Stimulated activated CD4-positive, alpha-beta T cell treated with anti-CD3 and anti-CD28 coated beads, Interleukin-4, amount 100 ng/mL, for 1 hour (primary cell): Measurements from ENCODE around the gene CIRBP.

ENCODE experiments used
- DNase-seq: peaks from one replicate; pipeline ENCODE4 v3.0.0-alpha.2; 2020

CIRBP gene

DNA sequence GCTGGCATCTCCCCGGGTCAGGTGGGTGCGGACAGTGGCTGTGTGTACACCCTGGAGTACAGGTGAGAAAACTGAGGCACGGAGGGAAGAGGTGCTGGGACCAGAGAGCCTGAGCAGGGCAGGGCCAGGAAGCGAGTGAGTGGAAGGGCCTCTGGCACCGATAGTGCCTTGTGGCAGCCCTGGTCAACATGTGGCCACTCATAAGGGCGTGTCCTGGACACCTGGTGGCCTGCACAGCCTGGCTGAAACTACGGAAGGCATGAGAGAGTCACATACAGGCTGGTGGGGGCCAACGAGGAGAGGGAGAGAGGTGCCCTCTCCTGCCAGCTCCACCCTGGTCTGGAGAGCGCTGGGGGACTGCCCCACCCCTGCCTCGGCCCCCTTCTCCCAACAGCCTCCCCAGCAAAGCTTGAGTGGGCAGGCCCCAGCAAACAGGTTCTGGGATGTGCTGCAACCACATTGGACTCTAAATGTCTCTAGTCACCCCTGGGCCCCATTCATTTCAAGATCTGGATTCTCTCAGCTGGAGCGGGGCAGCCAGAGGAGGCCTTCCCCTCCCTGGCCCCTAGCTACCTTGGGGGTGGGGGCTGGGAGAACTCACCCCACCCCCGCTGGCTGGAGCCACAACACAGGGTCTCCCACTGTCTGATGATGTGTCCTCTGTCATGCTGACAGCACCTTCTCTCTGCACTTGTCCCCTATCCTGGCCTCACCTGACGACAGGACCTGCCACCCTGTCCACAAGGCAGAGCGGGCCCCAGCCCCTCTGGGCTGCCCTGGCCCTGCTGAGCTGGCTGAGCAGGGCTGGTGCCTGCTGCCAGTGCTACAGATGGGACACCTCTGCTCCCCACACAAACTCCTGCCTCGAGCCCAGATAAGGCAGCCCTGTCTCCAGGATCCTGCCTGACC is 37.1 kb upstream of the CIRBP start:
- DNase-seq = no peak

DNA sequence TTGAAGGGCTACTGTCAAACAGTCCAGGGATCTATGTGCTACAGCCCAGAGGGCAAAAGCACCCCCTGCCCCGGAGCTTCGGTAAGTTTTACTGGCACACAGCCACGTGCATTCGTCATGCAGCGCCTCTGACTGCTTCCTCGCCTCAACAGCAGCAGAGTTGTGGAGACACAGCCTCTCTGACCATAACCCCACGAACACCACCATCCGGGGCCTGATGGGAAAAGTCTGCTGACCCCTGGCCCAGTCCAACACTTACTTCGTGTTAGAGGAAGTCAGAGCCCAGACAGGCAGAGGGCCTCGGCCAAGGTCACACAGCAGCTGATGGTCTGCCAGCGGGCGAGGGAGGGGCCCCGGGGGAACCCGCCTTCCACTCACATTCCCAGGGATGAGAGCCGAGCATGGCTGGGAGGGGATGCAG is 36.5 kb upstream of the CIRBP start:
- DNase-seq = no peak

DNA sequence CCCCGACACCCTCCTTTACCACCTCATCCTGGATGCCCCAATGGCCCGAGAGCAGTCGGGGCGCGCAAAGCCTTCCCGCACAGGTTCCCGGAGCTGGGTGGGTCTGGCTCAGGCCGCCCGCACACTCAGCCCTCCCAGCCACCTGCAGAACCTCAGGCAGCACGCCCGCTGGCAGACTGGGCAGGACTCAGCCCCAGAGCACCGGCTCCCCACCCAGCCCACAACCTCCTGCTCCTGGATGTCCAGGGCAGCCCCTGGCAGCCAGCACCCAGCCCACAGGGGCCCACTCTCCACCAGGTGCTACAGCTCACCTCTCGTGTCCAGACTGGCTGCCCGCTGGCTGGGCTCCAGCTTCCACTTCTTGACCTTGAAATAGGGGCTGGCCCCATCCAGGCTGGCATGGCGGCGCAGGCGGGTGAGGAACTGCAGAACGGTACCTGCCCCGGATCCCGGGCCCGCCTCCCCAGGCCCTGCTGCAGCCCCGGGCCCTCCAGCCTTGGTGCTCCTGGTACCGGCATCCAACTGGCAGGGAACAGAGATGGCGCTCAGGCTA is 35.9 kb upstream of the CIRBP start:
- no peak for DNase-seq

DNA sequence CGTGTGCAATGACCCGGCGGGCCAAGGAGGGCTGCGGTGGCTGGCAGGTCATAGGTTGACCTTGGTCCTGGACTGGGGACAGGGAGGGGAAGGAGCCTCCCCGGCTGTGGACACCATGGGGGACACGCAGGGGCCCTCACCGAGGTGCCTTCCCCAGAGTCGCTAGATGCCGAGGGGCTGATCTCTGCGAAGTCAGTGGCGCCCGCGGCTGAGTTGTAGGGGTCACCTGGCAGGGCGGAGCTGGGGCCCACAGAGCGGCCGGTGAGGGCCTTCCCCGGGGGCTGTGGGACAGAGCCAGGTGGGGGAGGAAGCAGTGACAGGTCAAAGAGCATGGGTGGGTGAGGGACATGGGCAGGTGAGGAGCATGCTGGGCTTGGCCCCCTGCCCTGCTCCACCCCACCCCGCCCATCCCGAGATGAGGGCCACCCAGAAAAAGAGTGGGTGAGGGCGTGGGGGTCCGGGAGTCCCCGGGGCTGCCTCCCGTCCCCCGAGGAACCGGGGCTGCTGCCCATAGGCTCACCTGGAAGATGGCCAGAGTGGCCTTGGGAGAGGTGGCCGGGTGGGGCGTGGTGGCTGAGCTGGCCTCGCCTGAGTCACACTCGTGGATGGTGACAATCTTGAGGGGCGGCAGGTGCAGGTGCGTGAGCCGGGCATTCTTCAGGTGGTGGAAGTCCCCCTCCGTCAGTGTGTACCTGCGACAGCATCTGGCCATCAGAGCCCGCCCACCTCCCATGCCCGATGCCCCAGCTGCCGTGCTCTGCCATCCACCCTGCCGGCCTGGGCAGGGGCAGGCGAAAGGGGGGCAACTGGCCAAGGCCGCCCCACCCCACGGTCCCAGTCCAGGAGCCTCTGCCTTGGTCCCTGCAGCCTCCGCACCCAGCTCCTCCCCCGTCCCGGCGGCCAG is 34.8 kb upstream of the CIRBP start:
- no peak for DNase-seq

DNA sequence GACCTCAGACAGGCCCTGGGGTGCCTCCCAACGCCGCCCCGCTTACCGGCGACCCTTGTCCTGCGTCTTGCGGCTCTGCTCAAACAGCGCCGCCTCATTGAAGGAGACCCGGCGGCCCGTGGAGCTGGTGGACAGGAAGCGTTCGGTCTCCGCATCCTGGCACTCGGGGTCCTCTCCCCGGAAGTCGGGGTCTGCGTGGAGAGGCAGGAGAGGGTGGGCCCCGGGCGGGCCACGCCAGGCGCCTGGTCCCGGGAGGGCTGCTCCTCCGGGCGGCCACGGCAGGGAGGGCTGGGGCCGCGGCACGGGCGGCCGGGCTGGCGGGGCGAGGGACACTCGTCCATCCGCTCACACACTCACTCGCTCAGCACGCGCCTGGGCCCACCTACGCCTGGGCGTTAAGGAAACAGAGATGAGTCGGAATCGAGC is 34.2 kb upstream of the CIRBP start:
- no peak for DNase-seq

DNA sequence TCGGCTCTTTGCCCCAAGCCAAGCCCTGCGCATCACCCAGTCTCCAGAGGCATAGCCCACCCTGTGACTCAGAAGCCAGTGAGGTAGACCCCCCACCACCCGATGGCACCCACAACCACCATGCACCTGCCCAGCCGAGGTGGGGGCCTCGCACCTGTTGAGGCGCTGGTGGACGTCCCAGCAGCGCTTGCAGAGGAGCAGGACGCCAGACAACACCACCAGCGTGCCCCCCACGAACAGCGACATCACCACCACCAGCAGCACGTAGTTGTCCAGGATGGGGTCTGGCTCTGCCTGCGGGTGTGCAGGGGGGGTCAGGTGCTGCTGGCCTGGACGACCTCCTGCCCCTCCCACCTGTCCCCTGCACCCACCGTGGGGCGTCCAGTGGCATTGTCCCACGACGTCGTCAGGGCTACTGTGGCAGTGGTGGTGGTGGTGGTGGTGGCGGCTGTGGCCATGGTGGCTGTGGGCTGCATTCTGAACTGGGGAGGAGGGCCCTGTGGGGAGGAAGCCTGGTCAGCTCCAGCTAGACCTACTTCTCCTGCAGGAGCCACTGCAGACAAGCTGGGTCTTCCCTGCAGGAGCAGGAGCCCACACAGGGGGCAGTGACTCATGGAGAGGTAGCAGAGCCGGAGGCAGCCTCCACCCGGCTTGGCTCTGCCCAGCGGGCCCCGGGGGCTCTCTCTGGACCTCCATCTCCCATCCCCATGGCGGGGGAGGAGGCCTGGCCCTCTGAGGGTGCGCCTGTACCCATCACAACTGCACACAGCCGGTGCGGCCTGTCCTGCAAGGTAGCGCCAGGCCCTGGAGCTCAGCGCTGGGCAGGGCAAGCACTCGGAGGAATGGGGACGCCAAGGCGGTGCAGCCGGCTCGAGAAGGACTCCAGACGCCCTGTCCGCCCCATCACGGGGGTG is 33.2 kb upstream of the CIRBP start:
- DNase-seq = no peak

DNA sequence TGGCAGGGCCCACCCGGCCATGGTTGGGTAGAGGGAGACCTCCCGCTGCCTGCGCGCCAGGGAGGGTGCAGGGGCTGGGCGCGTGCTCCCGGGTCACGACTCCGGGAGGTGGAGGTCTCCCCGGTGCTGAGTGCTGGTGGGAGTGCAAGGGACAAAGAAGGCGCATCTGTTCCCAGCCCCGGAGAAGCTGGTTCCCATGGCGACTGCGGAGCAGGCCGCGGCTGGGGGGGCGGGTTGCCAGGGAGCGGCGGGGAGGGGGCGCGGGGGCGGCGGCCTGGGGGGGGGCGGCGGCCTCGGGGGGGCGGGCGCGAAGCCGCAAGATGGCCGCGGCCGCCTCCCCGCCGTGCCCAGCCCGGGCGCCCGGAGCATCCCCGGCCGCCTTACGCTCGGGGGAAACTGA is 32.6 kb upstream of the CIRBP start:
- no peak for DNase-seq

DNA sequence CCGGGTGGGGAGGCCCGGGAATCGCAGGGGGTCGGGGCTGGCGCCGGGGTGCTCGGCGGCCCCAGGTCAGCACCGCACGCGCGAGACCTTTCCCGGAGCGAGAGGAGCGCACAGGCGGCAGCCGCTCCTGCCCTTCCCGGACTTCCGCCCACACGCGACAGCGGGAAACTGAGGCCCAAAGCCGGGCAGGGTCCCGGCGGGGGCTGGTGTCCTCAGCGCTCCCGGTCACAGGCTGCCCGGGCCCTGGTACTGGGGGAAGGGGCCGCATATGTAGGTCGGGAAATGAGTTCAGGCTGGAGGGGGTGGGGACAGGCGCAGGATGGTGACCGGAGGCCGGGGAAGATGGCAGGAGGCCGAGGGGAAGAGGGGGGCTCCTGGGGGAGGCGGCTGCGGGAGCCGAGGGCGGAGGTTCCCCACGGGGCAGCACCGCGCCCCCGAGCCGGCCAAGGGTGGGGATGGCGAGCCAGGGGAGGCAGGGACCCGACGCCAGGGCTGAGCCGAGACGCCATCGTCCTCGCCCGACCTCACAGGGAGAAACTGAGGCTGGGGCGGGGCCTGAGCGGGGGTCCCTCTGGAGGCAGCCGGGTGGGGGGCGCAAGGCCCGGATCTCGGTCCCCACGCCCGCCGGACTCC is 32.0 kb upstream of the CIRBP start:
- no peak for DNase-seq

DNA sequence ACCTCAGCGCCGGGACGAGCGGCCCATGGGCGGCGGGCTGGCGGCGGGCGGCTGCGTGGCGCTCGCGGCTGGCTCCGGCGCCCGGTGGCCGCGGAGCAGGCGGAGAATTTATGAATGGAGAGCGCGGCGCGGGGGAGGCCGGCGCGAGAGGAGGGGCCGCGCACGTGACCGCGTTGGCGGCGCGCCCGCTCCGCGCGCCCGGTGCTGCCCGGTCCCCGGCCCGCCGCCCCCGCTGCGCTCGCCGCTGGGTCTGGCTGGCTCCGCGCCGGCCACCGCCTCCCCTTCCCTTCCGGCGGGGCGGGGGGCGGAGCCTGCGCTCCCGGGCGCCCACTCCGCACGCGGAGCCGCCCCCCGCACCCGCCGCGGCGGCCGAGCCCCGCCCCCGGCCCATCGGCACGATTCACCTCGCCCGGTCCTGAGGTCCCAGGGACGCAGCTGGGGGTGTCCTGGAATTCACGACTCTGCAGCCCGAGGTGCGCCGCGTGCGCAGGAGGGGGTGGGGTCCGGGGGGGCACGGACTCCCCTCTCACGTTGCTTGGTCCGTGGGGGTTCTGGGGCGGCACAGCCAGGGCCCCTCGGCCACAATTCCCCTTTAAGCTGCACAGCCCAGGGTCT is 31.3 kb upstream of the CIRBP start, which contains the start of gene CBARP:
Gene CBARP, minus strand, starts transcription at position 252 of the 615 bp plus-strand sequence. CDS start 1,905 bp downstream, outside the sequence.
- no peak for DNase-seq

DNA sequence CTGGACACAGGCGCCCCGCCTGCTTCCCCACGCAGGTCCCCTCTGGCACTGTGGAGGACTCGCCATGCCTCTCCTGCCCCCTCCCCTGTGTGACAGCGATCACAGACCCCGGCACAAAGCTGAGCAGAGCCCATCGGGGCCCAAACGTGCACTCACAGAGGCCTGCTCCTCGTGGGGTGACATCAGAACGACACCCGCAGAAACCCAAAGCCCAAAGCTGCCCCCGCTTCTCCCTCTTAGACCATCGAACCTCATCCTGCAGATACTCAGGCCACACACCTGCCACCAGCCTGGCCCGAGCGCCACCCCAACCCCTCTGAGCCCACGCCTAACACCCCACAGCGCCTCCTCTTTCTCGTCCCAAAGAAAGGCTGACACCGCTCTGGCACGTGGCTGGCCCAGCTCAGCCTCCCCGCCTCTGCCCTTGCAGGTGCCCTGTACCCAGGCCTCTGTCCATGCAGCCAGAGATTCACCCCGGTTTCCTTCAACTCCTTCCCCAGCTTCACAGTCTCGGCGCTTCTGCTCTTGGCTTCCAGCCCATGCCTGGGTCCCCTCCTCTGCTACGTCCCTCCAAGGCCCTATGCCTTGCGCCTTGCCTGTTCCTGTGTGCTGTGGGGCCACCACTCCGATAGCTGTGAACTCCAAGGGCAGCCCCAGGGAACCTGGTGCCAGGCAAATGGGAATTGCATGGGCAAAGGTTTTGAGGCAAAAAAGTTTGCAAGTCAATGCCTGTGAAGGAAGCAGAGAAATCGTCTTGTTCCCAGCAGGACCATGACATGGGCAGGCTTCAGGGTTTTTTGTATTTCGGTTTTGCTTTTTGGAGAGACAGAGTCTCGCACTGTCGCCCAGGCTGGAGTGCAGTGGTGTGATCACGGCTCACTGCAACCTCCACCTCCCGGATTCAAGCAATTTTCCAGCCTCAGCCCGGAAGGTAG is 30.5 kb upstream of the CIRBP start:
- DNase-seq = no peak

DNA sequence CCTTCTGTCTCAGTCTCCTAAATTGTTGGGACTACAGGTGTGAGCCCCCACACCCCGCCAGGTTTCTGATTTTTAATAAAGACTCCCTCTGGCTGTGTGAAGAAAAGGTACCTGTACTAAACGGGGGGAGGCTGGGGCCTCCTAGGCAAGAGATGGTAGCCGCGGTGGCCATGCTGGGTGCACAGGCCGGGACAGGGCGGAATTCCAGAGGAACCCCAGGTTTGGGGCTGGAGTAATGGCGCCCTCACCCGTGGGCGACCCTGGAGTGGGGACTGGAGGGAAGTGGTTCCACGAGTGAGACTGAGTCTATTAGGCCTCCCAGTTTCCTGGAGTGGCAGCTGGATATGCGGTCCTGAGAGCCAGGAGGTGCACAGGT is 29.7 kb upstream of the CIRBP start:
- no peak for DNase-seq

DNA sequence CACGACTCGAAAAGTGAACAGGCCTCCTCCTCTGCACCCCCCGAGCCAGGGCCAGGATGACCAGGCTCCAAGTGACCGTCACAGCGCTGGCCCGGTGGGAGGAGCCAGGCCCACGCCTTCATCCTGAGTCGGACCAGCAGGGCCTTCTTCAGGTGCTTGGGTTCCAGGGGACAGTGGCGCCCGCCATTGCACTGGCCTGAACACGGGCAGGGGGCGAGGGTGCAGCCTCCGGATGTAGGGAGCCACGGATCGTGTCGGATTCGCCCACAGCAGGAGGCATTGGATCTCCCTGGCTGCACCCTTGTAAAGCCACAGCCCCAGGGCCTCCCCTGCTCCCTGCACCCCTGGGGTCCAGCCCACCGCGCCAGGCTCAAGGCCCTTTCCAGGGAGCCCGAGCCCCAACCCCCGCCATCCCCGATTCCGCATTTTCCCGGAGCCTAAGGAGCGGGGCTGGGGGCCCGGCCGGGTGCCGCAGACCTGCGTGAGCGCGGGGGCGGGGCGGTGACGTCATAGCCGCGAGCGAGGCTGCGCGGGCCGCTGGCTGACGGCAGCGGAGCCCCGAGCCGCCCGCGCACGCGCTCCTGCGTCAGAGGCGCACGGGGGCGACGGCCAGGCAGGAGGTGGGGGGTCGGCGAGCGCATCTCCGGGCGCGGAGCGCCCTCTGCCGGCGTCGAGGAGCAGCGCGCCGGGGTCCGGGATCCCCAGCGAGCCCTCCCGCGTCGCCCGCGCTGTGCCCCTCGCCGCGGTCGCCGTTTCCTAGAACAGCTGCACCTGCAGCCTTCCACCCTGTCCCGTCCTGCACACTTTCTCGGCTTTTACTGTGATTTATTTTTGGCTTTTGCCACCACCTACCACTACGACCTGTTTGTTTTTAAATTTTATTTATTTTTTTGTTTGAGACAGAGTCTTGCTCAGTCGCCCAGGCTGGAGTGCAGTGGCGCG is 29.1 kb upstream of the CIRBP start:
- DNase-seq = peak; percentile 93

DNA sequence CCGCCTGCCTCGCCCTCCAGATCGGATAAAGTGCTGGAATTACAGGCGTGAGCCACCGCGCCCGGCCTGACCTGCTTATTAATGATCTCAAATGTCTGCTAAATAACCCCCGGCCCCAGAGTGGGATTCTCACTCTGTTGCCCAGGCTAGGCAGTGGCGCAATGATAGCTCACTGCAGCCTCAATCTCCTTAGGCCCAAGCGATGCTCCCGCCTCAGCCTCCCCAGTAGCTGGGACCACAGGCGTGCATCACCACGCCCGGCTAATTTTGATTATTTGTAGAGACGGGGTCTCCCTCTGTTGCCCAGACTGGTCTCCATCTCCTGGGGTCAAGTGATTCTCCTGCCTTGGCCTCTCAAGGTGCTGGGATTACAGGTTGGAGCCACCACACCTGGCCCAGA is 28.2 kb upstream of the CIRBP start:
- DNase-seq = no peak

DNA sequence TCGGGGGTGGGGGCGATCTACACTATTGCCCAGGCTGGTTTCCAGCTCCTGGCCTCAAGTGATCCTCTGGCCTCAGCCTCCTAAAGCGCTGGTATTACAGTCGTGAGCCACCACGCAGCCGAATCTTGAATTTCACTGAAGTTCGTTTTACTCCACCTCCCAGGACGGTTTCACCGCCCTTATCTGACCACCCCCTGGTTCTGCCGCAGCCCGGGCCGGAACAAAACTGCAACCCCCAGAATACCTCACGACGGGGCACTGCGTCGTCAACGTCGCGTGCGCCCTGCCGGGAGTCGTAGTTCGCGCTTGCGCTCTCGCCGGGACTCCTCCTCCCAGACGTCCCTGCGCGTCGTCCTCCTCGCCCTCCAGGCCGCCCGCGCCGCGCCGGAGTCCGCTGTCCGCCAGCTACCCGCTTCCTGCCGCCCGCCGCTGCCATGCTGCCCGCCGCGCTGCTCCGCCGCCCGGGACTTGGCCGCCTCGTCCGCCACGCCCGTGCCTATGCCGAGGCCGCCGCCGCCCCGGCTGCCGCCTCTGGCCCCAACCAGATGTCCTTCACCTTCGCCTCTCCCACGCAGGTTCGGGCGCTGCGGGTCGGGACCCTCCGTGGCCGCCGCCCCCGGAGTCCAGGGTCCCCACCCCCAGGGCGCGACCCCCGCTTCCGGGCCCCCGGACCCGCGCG is 27.6 kb upstream of the CIRBP start, which contains the start of gene ATP5F1D:
Gene ATP5F1D, plus strand, starts transcription at position 335 of the 679 bp plus-strand sequence. Its CDS starts 100 bp downstream, at position 435.
- DNase-seq = peak; percentile 93

DNA sequence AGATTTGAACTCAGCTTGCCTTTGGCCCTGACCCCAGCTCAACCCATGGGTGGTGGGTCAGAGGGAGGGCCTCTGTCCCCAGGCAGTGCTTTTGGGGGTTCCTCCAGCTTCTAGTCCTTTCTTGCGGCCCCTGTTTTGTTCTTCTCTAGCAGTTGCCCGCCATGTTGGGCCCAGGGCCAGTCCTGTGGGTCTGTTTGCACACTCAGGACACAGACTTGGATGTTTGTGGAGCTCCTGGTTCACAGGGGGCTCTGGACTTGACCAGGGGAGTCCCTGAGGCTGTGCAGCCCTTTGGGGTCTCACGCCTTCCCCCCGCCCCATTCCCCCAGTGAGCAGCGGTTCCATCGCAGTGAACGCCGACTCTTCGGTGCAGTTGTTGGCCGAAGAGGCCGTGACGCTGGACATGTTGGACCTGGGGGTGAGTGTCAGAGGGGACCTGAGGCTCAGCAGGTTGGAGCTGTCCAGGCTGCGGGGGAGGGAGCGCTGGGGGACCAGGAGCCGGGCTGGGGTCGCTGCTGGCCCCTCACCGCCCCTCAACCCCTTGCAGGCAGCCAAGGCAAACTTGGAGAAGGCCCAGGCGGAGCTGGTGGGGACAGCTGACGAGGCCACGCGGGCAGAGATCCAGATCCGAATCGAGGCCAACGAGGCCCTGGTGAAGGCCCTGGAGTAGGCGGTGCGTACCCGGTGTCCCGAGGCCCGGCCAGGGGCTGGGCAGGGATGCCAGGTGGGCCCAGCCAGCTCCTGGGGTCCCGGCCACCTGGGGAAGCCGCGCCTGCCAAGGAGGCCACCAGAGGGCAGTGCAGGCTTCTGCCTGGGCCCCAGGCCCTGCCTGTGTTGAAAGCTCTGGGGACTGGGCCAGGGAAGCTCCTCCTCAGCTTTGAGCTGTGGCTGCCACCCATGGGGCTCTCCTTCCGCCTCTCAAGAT is 25.1 kb upstream of the CIRBP start:
- peak; percentile 87 for DNase-seq

DNA sequence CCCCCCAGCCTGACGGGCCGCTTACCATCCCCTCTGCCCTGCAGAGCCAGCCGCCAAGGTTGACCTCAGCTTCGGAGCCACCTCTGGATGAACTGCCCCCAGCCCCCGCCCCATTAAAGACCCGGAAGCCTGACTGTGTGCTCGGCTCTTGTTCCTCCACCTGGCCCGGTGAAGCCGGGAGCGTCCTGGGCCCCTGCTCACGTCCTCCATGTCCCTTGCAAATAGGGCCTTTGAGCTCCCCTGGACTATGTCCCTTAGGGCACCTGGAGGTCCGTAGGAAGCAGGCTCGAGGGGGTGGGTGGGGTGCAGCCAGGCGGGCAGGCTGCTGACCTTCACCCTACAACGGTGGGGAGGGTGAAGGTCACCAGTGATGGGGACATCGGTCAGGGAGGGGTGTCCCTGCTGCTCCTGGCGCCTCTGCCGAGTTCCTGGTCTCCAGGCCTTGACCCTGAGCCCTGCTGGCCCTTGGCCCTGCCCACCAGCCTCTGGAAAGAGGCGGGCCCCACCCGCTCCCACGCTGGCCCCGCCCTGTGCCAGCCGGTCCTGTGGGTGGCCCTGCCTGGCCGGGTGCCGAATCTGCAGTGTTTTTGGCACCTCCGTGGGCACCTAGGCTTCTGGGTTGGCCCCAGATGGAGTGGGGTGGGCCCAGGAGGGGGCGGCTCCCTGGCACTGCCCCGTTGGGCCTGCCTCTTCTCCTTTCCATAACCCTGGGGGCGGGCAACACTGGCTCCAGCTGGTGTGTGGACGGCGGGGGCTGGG is 24.3 kb upstream of the CIRBP start:
- DNase-seq = no peak
